Mesenteric fat pad (tissue), 1 donor: ENCODE results near the gene C22orf39. TPM values are rescaled to one million over a fixed set of nuclear protein-coding genes. Genes with fewer than 3 reads are reported as not detected.

Experiments used
- DNase-seq: peaks from one replicate; pipeline ENCODE4 v3.0.0-alpha.2; 2020; ENCODE audit warnings: low spot score
- total RNA-seq: library from RNA; stranded (reverse); fragmentation: NEBNext Ultra II Directional; extraction: Animal tissue kit (Norgen Biotek cat#: 25700); gene quantifications from one replicate; pipeline ENCODE4 v1.2.1, GENCODE V29; 2021
- donor health status: DM: yes; HTN: yes; CAD: no.

The C22orf39 gene
- total RNA-seq, 1 donor from 2014 or later: 26.3 TPM

DNA sequence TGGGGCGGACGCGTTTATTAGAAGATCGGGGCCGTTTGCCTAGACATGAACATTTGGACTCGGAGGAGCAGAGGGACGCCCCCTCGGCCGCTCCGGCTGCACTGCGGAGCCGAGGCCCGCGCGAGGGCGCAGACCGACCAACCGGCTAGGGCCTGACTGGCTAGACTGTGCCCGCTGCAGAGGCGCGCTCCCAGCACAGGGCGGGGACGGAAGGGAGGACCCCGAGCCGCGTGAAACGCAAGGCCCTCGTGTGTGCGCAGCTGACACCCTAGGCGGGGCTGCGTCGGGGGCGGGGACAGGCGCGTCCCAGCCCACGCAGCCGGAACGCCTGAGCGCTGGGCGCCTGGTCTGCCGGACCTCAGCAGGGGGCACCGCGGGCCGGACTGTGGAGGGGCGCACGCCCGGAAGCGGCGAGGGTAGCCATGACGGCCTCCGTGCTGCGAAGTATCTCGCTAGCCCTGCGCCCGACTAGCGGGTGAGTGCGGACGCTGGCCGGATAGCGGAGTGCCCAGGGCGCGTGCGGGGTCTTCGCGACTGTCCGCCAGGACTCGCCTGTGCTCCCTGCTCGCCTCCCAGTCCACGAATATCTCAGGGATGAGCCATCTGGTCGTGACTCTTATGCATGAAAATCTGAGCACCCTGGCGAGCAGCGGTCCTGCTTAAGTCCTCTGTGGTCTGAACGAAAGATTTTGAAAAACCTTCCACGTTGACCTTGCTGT lies 15.2 kb downstream of the C22orf39 start, which contains the start of gene MRPL40:
Gene MRPL40 (plus strand): TSS at position 413 of the 719 bp plus-strand sequence. CDS start 10 bp downstream, at position 423.
- DNase-seq: peak; percentile 98

DNA sequence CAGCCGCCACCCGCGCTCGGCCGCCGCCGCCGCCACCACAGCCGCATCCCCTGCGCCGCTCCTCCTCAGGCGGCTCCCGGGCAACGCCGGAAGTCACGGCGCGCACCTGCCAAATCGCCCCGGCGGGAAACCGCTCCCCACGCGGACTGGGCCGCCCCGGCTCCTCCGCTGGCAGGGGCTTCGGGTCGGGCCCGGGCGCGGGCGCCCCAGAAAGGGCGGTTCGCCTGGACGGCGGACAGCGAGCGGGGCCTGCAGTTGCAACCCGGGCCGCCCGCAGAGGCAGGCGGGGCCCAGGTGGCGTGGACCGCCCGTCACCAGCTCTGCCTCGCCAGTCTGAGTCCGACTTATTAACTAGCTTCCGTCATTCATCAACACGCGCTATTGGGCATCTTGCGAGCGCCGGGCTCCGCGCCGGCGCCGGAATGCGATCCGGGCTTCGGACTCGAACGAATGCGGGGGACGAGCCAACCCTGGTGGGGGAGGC lies 15.8 kb downstream of the C22orf39 start, which contains the start of gene HIRA:
Gene HIRA (minus strand): TSS at position 85 of the 484 bp plus-strand sequence. CDS start 257 bp downstream, outside the sequence.
- DNase-seq: peak; percentile 96

DNA sequence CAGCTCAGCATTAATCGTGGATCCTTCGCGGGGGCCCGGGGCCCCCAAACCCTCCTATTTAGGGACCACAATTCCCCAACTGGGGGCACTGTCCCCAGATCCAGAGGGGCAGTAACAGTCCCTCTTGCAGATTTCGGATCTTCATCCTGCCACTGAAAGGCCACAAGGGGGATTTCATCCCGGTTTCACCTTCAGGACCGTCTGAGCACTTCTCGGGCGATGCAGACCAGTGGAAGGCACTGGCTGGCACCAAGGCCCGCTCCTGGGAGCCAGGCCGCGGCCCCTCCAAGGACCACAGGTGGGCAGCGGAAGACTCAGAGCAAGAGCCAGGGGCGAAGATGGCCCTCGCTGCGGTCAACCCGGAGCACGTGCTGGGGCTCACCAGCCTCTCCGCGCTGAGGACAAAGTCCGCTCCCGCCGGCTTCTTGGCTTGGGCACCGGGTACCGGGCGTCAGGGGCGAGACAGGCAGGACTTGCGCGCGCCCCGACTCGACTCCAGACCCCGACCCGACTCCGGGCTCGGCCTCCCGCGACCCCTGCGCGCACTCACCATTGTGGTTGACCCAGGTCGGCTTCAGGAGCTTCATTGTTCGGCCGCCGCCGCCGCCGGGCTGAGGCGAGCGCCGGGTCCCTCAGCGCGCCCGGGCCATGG lies 16.5 kb downstream of the C22orf39 start:
- DNase-seq: no peak

DNA sequence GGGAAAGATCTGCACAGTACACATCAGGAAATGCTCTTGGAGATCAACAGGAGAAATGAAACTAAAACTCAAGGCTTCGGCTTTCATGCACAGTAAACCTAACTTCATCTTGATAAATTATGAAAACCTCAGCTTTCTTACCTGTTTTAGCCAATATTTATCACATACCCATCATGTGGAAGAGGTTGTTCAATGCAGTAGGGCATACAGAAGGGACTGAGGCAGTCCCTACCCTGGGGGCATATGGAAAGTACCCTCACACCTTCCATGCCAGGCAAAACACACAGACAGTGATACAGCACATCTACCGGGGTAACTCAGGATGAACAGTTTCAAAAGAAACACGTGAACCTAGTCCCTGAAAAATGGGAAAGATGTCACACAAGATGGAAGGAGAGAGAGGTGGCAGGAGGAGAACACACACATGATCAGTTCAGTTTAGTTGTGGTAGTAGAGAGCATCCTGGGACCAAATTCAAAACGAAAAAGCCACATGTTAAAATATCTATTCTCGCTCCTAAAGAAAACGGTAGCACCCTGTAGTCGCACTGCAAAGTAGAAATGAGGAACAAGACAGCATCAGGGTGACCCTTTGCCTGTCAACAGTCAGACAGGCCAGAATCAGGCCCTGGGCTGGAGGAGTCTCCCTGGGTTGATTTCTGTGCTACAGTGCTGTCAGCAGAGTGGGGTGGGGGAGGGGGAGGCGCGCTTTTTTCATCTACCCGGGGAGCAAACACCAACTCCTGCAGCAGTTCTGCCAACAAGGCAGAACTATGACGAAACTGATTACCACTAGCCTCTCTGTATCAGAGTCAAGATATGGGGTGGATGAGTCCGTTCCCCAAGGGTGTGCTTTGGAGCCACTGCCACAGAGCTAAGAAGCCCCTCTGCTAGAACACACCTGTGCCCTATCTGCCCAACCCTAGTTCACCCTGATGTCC lies 17.3 kb downstream of the C22orf39 start:
- no peak for DNase-seq

DNA sequence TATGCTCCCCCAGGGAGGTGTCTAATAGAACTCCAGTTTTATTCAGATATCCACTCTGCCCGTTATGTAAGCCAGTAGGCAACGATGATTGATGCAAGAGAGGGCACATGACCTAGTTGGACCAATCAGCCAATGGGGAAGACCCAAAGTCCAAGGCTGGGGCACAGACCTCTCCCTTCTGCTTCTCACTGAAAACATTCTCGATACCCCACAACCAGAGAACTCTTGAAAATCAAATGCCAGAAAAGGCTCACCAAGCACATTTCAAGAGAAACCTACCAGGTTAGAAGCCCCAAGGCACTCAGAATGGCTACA lies 23.4 kb downstream of the C22orf39 start:
- no peak for DNase-seq

DNA sequence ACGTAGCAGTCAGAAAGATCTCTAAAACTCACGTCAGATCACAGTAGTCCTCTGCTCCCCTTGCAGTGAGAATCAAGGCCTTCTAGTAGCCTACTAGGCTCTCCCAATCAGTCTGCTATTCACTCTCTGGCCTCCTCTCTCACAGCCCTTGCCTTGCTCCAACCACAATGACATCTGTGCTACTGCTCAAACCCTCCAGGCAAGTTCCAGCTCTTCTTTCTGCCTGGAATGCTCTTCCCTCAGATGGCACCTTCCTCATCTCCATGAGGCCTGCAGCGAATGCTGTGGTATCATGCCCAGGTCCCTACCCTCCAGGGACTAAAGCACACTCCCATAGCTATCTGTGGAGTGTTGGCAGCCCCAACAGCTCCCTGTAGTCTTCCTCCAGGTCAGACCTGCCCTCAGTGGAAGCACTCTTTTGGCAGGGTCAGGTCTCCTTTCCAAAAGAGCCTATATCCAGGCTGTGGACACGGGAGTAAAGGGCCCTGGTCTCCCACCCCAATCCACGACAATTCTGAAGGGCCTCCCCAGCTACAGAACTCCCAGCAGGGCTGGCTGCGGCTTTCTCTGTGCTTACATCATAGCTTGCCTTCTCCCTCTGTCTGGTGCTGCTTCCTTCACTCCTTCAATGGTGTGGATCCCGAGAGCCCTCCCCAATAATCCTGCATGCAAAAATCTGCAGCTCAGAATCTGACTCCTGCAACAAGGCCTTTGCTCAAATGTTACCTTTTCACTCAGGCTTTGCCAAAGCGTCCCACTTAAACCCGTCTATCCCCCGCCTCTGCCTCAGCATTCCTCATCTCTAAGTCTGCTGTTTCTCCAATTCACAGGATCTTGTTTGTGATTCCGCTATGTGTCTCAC lies 24.8 kb downstream of the C22orf39 start:
- DNase-seq: no peak

DNA sequence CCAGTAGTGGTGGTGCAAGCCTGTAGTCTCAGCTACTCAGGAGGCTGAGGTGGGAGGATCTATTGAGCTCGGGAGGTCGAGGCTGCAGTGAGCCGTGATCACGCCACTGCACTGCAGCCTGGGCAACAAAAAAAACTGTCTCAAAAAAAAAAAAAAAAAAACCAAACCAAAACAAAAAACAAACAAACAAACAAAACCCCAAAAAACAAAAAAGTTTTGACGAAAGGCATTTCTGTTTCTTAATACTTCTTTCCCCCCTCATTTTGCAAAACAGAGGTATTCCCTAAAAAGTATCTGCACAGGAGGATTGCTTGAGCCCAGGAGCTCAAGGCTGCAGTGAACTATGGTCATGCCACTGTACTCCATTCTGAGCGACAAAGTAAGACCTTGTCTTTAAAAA lies 27.2 kb downstream of the C22orf39 start:
- DNase-seq: no peak

DNA sequence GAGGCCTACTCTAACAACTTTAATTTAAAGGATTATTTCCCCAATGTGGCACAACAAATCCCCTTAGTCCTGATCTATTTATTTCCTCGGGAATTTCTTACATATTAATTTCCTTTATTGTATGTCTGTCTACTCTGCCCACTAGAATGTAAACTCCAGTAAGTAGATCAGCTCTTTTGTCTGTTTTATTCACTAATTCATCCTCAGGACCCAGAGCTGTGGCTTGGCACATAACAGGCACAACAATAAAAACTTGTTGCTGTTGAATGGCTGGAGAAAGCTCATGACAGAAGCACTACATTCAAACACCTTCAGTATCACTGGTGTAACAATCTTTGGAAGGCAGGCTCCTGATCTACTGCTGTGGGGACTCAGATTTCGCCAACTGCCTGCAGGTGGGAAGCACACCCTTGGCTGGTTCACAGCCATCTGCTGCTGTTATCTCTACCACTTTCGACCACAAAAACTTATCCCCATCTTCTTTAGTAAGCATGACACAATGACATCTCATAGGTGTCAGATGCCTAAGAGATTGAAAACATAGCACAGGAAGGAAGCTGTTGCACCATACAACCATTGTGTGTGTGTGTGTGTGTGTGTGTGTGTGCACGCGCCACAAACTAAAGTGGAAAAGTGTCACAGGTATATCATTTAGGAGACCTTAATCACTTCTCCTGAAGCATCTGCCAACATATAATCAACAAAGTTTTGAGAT lies 27.9 kb downstream of the C22orf39 start:
- no peak for DNase-seq

DNA sequence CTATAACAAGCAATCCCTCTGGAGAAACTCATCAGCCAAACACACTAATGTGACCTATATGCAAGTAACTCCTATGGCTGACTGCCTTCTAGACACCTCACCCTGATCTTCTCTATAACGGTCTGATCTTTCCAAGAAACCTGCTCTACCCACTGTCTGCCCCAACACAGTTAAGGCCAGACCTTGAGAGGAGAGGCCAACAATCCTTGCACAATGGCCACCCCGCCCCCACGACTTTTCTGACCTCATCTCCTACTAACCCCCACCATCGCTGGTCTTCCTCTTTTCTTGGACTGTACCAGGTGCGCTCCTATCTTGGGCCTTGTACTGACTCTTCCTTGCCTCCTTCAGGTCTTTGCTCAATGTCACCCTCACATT lies 28.4 kb downstream of the C22orf39 start:
- DNase-seq: no peak

DNA sequence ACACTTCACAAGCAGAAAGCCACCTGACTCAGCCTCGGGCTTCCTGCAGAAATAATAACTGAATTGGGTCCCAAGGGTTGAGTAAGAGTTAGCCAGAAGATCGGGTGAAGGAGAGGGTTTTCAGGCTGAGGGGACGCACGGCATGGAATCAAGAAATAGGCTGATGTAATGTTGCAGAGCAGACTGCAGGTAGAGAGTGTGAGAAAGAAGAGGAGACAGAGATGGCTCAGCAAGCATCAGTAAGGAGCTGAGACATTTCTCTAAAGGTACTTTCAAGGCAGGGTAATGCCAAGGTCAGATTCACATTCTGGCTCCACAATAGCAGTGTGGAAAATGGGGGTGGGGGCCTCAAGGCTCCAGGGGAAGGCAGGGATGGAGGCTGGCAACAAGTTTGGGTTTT lies 34.6 kb downstream of the C22orf39 start:
- no peak for DNase-seq

DNA sequence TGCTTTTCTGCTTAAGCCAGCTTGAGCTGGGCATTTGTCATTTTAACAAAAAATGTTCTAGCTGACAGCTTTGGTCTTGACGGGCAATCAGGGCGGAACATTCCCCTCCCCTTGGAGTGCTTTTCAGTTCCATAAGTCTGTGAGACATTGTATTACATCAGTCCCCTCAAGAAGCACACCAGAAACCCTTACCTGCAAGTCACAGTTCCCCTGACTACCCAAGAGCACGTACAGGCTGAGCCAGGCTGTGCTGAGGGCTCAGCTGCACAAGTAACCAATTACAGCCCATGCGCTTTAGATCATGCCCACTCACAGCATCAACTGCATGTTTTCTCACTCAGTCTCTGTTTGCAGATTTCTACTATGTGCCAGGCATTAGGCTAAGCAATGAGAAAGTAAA lies 35.0 kb downstream of the C22orf39 start:
- no peak for DNase-seq

DNA sequence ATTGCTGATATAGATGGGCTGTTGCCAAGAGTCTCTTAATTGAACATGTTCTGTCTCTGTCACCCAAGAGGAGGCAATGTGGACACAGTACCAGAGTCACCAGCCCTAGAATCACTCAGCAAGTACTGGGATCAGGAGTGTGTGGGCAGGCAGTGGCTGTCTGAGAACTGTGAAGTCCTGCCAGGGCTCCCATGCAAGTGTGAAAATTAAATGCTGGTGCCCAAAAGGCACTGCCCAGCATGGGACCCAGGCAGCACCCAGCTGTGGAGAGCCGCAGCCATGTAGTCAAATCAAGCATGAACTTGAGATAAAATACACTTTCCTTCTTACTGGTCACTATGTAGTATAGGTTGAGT lies 35.8 kb downstream of the C22orf39 start:
- DNase-seq: no peak

DNA sequence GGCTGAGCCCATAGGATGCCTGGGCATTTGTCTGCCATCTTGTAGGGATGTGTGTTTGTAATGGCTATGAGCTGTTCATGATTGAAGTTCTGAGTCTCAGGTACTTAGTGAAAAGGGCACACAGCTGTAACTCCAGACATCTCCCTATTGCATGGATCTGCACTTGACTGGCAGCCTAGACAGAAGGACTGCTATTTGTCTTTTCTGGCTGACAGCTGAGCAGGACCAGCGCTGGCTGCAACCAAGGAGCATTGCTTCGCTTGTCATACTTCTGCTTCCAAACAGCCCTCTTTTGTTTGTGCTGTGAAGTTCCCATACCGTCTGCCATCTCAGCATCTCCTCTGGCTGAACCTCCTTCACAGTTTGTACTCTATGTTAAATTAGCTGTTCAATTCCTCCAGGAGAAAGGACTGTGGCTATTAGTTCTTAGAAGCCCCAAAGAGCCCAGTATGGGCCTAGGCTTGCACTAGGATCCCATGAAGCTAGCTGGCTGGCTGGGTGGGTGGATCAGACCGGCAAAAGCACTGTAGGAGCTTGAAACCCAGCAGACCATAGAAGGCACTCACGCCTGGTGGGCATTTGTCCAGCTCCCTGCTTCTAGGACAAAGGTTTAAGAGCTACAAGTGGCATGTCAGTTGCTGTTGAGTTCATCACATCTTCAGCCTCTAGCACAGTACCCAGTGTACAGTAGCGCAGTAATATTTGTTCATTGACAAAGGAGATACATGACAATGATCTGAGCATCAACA lies 36.4 kb downstream of the C22orf39 start:
- no peak for DNase-seq

DNA sequence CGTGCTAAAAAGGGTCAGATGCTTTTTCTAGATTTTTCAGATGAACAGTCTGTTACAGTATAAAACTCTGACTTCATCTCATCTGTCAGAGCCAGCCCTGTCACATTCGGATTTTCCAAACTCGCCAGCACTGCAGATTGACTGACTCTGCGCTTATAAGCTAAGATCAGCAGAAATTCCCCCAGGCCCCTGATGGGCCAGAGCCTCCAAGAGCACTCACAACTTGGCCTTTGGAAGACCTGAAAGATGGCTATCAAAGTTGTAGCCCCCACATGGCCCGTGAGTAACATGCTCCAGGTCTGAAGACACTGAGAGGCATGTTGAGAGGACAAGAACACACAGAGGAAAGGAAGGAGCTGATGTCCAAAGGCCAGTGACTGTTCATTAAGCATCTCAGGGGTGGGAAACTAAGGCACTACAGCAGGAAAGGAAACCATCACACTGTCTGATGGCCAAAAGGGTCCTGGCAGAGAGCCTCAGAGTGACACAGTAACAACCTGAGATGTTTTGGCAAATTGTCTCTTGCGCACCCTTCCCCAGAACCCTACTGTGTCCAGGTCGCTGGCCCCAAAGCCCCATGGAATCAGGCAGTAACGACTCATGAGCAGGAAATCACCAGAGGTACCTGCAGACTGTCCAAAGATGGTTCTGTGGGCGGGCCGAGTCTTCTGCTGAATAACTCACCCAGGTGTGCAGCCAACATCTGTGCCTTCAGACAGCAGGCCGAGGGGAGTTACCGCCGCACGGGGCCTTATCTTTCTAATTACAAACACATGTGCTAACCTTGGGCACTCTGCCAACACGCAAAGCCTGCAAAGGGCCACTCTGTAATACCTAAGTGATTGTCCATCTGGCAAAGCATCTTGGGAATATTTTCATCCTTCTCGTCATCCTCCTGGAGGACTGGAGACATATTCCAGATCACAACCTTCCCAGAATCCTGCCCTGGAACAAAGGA lies 39.6 kb downstream of the C22orf39 start:
- DNase-seq: no peak

DNA sequence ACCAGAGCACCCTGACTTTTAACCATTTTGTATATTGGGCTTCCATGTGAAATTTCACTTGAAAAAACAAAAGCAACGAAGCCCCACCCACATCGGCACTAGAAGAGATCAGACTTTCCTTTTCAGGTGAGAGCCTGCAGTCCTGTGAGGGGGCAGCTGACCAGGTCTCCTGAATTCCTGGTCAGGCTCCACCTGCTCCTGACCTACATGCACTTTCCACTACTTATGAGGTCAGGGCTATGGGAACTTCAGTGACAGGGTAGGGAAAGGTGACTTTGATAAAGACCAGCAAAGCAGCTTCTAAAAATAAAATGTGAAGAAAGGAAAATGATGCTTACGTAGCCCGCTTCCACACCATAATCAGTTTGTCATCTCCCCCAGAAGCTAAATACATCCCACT lies 40.7 kb downstream of the C22orf39 start:
- DNase-seq: no peak

DNA sequence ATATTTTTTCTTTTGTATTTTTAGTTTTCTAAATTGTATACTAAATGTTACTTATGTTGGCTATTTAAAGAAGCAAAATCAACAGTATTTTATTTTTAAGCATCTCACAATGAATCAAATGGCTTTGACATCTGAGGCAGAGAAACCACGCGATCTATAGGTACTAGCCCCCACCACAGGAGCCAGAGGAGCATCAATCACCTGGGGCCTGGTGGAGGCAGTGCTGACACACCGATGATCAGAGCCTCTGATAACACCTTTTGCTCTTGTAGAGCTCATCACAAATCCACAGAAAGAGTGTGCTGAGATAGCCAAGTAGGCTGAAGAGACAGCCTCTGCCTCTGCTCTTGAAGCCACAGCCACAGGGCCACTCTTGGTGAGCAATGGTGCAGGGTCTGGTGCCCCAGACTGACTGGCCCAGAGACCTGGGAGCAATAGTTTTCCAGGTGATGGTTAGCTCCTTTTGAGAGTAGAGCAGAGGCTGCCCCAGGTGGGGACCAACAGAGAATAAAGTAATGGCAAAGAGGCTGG lies 41.2 kb downstream of the C22orf39 start:
- DNase-seq: no peak

DNA sequence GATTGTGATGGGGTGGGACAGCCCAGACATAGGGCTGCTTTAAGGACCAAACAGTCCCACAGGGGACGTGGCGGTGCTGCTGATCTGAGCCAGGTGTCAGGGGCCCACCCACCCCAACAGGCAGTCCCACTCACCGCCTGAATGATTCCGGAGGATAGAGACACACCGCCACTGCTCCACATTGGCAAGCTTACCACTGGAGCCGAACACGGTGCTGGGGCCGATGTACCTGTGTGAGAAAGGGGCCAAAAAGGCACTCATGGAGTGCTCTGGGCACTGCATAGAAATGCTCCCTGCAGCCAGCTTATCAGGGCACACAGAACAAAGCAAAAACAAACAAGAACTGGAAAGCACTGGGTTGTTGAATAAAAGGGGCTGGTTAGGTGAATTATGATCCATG lies 41.9 kb downstream of the C22orf39 start:
- no peak for DNase-seq

DNA sequence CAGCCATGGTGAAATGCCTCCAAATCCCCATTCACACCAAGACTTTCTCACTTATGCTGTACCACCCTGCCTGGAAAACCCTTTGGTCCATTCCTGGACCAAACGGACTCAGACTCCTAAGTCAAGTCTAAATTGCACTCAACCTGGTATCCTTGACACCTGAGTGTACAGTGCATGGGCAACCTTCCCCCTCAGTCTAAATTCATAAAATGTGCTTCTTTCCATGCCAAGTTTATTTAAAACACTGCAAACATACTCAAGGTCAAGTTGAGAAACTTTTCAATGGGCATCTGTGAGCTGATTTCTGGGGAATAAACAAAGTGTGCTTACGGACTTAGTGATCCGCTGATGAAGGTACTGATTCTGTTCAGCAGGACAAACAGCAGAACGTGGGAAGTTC lies 42.4 kb downstream of the C22orf39 start:
- DNase-seq: no peak
